Embryonic facial prominence (tissue), 1 donor: ENCODE measurements around the gene FKBP9.
"Not testable (repeated sequence)": the region's sequence is repeated elsewhere in the genome, so short reads cannot be mapped to it uniquely, and the experiment has no call there.

ENCODE experiments used
- DNase-seq: peaks from one replicate; pipeline ENCODE4 v3.0.0-alpha.2; 2016; ENCODE audit errors: extremely low spot score

The FKBP9 gene

DNA sequence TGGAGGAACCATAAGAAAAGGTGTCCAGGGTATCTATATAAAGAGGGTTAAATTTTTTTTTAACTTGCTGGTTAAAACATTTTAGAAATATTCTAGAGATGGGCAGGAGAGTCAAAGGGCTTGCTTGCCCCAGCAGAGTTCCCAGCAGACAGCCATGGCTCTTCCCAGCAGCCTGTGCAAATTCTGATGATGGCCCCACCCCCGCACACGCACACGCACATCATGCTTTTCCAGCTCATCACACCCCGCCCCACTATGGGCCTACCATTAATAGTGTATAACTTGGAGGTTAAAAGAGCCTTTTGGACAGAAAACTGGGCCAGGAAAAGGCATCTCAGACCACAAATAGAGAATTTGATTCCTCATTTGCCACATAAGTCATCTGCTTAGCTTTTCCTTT lies 48.5 kb downstream of the FKBP9 start:
- not testable (repeated sequence) for DNase-seq

DNA sequence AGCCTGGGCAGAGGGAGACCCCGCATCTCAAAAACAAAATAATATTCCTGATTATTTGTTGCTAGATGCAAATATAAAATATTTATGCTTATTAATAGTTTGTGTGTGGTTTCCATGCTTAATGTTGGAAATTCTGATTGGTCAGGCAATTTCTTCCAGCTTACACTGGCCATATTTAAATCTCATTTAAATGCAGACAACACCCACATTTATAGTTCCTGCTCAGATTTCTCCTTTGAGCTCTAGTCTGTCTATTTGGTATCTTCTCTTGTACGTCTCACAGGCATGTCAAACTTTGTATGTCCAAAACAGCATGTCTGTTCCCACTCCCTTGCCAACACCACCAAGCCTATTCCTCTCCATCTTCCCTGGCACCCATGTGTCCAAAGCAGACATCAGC lies 52.5 kb downstream of the FKBP9 start:
- no peak for DNase-seq

DNA sequence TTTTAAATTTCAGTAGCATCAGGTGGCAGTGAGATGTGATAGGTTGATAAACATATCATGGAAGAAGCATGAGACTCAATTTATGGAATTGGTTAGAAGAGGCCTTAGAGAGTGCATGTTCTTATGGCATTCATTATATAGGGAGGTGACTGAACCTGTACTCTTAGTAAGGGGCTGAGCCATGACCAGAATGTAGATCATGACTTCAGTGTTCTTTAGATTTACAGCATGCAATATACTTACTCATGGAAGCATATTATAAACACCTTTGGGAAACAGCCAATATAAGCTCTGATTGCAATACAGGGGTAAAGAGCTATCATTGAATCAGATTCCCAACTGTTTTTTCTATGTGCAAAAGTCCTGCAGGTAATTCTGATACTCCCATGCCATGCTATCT lies 55.1 kb downstream of the FKBP9 start:
- no peak for DNase-seq

DNA sequence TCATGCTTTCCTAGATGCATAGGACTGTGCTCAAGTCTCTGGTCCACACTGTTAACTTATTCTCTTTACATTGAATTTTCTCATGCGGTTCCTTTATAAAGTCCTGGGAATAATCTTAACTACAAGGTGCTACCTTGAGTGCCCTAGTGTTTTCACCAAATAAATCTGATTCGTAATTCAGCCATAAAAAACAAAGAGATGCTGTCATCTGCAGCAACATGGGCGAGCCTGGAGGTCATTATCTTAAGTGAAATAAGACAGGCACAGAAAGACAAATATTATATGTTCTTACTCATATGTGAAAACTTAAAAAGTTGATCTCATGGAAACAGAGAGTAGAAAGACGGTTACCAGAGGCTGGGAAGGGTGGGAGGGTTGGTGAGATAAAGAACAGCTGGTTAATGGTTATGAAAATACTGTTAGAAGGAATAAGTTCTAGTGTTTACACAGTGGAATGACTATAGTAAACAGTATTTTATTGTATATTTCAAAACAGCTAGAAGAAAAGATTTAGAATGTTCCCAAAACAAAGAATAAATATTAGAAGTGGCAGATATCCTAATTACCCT lies 67.0 kb downstream of the FKBP9 start:
- DNase-seq = no peak

DNA sequence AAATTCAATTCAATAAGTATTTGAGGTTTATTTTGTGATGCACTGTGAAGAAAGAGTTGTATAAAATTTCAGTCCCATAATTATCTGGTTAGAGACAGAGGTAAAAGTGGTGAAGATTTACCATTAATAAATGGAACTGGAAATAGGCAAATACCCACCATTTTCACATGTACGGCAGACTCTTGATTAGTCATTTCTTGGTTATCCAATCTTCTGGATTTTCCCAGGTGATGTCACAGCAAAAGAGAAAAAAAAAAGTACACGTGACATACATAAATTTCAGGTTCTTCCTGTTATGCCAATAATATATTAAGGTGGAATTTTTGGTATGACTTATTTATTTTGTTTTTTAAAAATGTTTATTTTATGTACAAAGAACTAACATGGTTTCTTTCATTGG lies 78.5 kb downstream of the FKBP9 start:
- no peak for DNase-seq

DNA sequence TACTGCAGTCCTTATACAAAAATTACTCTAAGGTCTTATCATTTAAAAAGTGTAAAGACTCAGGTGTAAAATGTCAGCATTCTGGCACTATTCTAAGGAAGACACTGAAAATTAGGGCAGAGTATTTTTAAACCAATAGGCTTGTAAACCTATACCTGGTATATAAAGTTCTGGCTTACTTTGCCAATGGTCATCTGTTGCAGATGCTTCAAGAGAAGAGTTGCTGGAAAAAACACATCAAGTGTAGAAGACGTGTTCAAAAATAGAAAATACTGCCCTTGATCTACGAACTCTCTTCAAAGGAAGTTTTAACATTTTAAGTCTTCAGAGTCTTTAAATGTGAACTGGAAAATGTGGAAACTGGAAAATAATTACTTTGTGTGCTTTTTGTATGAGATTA lies 81.4 kb downstream of the FKBP9 start:
- DNase-seq = no peak

DNA sequence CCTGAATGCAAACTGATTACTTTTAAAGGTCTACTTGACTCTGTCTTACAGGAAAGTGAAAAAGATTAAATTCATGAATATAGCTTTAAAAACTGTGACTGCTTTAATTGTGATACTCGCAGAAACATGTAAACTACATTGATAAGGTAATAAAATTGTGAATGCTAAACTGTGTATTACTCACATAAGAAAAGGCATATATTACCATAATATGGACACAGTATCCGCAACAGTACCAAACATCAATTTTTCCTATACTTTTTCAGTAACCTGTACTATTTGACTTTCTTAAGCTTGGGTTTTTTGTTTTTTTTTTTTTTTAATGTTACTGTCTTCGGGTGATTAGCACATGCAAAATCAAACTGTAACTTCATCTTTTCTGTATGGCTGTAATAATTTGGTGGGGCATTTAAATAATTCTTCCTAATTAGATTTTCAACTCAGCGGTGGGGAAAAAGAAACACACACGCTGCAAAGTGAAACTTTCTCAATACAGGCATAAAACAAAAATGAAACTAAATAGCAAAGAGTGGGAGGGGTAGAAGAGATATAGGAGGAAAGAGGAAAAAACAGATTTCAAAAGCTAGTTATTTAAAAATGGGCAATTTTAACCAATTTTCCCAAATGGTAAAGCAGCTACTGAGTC lies 82.1 kb downstream of the FKBP9 start:
- no peak for DNase-seq

DNA sequence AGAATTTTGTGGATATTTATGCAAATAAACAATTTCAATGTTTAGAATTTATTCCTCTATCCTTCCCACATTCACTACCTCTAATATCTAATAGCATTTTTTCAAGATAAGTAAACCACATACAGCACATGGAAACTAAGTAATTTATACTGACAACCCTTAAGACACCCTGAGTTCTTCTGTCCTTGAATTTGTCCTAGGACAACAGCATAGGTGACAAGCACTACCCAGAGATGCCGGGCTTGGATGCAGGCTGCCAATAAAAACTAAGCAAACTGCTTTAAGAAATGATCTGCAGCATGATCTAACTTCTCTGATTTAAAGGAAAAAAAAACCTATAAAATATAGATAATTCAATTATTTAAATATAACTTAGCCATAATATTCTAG lies 82.7 kb downstream of the FKBP9 start:
- DNase-seq = no peak

DNA sequence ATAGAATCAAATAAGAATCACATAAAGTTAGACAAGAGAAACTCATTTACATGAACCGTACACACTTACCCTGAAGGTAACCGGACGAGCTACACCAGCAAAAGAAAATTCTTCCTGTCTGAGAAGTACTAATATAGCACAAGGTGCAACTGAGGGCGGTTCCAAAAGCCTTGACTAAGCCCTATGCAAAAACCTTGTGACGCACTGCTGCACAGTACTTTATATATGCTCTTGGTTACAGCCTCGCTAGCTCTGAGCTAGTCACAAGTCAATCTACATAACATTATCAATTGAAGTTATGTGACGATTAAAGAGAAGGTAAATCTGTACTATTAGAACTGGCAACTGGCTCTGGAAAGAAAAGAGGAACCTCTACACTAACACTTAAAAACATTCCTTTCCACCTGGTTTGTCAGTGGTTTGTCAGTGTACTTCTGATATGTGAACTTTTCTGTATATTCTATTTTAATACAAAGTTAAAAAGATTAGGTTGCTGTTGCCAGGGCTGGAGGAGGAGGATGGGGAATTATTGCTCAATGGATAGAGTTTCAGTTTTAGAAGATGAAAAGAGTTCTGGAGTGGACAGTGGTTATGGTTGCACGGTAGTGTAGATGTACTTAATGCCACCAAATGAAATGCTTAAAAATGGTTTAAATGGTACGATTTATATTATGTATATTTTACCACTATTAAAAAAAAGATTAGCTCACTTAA lies 83.7 kb downstream of the FKBP9 start:
- DNase-seq = no peak

DNA sequence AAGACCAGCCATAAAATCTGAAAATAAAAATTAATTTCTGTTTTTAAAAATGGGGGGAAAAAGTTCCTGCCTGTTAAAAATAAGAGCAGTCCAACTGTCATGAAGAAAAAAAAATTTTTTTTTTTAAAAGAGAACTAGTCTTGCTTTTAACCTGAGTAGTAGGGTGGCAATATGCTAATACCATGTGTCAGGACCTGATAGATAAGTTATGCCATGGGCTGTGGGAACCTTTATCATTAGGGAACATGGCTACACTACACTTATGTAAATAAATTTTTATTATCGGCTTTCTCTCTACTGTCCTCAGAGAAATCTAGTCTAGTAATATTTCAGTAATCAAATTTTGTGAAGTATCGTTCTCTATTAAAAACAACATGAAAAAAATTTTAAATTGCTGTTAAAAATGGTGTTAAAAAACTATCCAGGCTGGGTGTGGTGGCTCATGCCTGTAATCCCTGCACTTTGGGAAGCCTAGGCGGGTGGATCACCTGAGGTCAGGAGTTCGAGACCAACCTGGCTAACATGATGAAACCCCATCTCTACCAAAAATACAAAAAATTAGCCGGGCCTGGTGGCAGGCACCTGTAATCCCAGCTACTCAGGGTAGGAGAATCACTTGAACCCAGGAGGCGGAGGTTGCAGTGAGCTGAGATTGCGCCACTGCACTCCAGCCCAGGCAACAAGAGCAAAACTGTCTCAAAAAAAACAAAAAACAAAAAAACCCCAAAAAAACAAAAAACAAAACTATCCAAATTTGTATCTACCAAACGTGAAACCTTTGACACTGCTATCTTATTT lies 84.6 kb downstream of the FKBP9 start:
- DNase-seq = no peak

DNA sequence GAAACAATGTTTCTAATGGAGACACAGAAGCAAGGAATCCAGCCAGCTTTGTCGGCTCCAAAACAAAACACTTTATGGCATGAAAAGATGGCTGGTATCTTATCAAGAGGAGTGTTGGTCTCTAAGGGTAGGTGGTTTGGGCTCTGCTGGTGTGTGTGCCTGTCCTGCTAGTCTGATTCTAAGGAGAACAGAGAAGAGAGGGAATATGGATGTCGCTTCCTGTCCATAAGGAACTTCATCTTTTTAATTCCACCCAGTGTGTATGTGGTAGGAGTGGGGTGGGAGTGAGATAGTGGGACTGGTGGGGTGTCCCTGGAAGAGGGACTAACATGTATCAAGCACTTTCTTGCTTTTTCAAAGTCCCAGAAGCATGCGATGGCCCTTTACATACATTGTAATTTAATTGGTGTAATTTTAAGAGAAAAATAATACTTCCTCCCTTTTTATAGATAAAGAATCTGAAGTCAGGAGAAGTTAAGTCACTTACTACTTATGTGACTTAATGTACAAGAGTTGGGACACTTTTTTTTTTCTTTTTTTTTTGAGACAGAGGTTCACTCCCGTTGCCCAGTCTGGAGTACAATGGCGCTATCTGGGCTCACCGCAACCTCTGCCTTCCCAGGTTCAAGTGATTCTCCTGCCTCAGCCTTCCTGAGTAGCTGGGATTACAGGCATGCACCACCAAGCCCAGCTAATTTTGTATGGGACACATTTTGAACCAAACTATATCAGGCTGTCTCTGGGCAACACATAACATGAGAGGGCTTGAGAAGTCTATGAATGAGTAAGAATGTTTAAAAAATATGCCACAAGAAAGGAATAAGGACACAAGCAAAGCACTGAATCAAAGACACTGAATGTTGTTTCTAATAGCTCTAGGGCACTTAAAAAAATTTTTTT lies 86.5 kb downstream of the FKBP9 start:
- no peak for DNase-seq

DNA sequence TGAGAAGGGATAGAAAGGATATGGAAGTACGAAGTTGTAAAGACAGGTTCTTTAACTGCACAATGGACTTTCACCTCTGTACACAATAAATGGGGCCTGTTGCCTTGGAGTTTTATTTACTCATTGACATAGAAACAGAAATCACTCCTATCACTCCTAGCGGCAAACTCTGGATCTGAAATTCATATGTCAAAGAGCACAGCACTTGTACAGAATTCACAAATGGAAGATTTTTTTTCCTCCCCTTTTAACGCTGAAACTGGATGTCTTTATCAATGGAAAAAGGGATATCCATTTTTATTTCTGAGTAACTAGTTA lies 87.1 kb downstream of the FKBP9 start:
- no peak for DNase-seq

DNA sequence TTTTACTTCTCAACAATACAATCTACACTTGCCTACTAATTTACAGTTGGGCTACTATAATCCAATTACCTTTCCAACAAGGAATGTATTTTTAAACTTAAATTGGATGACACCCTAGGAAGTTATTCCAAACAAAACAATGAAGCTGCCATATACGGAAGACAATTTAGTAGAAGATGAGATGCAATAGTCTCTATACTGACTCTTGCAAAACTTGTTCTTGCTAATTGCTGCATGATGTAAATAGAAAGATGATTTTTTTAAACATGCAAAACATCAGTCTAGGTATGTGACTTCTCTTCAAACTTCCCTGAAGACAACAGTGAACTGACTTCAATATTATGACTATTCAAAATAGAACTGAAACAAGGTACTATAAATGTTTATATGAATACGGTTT lies 87.7 kb downstream of the FKBP9 start:
- no peak for DNase-seq

DNA sequence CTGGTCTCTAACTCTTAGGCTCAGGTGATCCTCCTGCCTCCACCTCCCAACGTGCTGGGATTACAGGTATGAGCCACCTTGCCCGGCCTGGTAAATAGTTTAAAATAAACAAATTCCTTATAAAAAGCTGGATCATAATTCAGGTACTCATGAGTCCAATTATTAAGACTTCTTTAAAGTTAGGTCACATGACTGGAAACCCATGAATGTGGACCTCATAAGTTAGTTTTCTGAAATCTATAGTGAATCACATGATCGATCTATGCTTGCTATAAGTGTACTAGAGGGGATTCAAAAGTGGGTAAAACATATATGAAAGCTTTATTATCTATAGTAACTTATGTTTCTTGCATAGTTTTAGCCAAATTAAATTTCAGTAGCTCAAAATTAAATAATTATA lies 91.0 kb downstream of the FKBP9 start:
- no peak for DNase-seq

DNA sequence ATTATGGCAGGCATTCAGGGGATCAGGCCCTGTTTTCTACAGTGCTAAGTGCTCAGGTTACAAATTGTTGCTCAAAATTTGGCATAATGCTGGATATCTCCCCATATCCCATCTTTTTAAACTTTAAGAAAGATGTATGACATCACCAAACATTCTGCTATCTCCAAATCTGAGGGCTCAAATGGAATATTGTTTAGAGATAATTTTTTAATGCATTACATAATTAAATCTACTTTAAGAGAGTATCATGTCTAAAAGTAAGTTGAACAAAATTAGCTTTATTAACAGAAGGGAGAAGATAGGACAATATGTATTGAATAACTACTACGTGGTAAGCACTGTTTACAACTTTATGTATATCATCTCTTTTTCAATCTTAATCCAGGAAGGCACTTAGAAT lies 91.5 kb downstream of the FKBP9 start:
- no peak for DNase-seq

DNA sequence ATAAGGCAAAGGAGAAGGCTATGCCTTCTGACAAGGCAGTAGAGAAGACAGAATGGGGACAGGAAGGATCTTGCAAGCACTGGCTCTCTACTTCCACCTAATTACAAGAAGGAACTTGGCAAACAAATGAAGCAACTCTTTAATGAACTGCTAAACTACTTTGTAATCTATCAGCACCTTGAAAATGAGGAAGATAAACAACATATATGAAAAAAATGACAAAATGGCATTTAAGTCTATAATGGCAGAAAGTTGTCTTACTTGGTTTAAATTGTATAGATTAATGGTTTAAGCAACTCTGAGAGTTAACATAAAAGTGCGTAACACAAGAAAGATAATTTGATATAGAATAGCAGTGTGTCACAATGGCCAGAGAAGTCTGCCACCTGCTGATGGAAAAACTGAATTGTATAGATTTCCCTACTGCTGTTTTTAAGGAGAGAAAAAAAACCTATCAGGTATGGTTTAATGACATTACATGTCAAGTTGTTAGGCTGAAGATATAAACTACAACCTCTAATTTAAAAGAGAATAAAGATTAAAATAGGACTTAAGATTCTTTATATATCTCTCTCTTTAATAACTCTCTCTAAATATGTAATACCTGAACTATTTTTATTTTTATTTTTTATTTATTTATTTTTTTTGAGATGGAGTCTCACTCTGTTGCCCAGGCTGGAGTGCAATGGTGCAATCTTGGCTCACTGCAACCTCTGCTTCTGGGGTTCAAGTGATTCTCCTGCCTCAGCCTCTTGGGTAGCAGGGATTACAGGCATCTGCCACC lies 93.5 kb downstream of the FKBP9 start:
- DNase-seq = no peak

DNA sequence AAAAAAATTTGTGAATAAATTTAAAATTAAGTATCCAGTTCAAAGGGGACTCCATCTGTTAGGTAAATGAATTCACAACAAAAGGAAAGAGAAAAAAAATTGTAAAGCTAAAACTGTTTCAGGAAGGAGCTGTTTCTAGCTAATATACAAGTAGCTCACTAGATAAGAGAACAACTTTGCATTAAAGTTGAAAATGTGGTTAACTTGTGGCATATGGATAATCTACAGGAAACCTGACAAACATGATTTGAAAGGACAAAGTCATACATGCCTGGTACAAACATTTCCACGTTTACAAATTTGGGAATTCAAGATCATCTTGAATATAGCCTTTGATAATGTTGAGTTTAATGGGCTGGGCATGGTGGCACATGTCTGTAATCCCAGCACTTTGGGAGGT lies 96.5 kb downstream of the FKBP9 start:
- DNase-seq = no peak

DNA sequence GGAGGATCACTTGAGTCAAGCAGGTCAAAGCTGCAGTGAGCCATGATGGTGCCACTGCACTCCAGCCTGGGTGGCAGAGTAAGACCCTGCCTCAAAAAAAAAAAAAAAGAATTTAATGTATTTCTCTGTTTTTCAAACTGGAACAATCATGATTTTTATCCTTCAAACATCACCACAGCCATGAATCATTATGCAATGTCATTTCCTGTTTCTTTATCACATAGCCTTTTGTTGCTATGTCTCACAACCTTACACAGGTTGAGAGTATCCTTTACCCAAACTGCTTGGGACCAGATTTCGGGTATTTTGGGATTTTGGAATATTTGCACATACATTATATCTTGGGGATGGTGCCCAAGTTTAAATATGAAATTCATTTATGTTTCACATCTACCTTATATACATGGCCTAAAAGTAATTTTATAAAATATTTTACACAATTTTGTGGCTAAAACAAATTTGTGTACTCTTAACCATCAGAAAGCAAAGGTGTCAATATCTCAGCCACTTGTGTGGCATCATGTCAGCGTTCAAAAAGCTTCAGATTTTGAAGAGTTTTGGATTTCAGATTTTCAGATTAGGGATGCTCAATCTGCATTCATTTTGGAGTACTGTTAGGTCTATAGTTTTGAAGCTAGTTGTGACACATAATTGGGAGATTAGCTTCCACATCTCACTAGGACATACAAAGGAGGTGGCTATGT lies 97.2 kb downstream of the FKBP9 start:
- no peak for DNase-seq

DNA sequence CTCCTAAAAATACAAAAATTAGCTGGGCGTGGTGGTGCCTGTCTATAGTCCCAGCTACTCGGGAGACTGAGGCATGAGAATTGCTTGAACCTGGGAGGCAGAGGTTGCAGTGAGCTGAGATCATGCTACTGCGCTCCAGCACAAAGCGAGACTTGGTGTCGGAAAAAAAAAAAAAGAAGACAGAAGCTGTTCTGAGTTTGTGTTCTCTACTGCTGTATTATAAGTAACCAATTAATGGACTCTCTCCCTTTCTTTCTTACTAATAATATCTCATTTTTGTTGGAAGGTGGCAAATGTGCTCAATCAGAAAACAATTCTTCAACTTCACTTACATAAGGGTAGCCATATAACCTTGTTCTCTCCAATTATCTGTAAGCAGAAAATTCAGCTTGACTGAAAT lies 97.9 kb downstream of the FKBP9 start:
- no peak for DNase-seq
